Measurements from ENCODE around the gene FAM20A. TPM values are rescaled to one million over a fixed set of nuclear protein-coding genes. Genes with fewer than 3 reads are reported as not detected.

FAM20A gene
- total RNA-seq: 0.17 and 8.7 TPM in 2 replicates

GRCh38 chr17:68600931-68601564 lies at the start of gene FAM20A:
FAM20A (minus strand) TSS chr17:68601367; CDS start chr17:68600666, 701 bp downstream.

DNA sequence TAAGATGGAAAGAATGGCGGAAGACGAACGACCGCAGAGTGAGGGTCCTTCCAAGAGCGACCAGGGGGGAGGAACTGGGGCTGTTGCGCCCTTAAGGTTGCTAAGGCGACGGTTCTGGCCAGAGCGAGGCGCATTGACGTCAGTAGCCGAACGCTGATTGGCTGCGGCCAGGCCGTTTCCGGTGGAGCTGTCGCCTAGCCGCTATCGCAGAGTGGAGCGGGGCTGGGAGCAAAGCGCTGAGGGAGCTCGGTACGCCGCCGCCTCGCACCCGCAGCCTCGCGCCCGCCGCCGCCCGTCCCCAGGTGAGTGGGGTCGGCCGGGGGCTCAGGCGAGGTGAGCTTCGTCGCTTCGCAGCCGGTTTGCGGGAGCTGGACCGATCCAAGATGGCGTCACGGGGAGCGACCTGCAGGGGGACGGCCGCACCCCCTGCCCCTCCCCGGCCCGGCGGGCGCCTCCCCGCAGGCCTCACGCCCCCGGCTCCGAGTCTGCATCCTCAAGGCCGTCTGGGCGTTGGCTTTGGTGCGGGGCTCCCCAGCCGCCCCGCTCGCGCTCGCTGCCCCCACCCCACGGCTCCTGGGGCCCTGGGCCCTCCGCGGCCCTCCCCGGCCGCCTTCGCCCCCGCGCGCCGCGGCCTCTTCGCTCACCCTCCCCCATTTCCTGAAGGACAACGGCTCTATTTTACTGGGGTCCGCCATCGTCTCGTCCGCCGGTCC lies 88.8 kb downstream of the FAM20A start, which contains the start of gene PRKAR1A:
PRKAR1A (plus strand) TSS at position 184 of the 713 bp plus-strand sequence. CDS start 2,970 bp downstream, outside the sequence.

Other genes with a start within 250 kb of the FAM20A start
- 114 and 145 TPM in 2 replicates for gene WIPI1, start 143.9 kb downstream of the FAM20A start, total RNA-seq
- gene PRKAR1A, start 88.9 kb downstream of the FAM20A start, total RNA-seq: 235 and 363 TPM in 2 replicates

All from smooth muscle cell of the pulmonary artery (primary cell).